HG03521 (cell line): ENCODE results near the gene BPIFB4.

Experiments used
- ATAC-seq: cut with Tn5 transposase; IDR thresholded peaks from one replicate; pipeline ENCODE4 v1.9.1; 2021; ENCODE audit warnings: mild to moderate bottlenecking, moderate library complexity; ENCODE audit not compliant: unreplicated experiment

The BPIFB4 gene

DNA sequence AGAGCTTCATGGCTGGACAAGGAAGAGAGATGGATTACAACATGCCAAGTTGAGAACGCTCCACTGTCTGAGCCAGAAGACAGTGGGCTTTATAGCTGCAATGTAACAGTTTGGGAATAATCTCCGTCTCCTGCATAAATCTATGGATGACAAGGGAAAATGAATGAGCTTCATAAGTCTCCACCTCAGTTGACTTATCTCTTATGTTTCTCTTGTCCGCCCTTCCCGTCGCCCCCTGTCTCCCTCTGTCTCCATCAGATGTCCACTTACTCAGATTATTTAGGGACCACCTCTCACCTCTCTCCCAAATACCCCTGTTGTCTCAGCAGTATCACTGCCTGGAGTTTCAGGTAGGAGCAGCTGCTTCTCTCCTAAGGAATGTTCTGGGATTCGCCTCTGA lies 74.8 kb downstream of the BPIFB4 start:
- ATAC-seq: no peak

DNA sequence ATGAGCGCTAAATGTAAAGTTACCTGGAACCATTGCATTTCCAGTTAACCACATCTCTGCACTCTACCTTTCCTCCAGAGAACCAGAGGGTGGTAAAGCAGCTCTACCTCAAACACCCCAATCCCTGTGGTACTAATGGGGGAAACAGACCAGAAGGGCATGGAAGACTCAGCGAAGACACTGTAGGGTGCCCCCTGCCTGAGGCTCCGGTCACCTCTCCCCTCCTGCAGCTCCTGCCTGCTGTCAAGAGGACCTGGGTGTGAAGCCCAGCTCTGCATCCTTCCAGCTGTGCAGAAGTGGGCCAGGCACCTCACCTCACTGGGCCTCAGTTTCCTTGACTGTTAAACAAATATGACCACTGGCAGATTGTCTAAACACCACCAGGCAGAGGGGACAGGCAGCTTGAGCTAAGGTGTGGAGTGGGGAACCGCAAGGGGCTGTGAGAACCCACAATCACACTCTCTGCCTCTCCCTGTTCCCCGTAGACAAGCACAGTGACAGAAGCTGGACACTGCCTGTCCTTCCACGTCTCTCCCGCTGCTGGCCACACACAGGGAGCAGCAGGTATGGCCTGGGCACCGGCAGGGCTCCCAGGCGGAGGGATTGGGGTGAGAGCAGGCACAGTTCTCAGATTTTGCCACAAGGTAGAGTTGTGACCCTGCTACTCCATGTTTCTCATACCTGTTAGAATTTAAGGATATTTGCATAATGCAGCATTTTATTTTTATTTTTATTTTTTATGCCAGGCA lies 79.4 kb downstream of the BPIFB4 start:
- no peak for ATAC-seq

DNA sequence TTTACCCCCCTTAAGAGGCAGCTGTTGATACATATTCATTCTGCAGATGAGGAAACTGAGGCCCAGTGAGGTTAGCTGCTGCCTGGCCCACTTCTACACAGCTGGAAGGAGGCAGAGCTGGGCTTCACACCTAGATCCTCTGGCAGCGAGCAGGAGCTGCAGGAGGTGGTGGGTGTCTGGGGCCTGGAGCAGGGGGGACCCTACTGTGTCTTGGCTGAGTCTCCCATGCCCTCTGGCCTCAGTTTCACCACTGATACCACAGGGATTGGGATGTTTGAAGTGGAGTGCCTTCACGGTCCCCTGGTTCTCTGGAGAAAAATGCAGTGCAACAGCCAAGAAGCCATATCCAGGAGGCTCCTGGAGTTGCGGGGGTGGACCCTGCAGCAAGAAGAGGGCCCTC lies 80.3 kb downstream of the BPIFB4 start:
- no peak for ATAC-seq

DNA sequence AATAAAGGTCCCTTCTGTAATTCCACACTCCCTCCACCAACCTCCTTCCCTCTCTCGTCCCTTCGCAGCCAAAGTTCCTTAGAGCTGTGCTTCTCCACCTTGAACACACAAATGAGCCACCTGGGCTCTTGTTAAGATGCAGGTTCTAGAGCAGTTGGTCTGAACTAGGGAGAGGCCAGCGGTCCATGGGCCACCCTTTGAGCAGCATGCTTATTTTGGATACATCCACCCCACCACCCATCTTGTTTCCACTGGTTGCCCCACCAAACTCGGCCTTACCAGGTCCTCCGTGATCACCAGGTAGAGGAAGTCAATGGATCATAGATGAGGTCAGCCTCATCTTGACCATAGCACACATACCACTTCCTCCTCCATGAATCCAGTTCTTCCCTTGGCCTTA lies 81.2 kb downstream of the BPIFB4 start:
- ATAC-seq: no peak
